Measurements from ENCODE around the gene CHEK1.

GRCh38 chr11:125671561-125671960 is 46.6 kb downstream of the CHEK1 start:
- TF ChIP-seq CTCF (IDR thresholded peaks at IDR 0.05) = no peak
- no peak for TF ChIP-seq EZH2 (IDR thresholded peaks at IDR 0.05)
